ENCODE measurements around the gene ANKS6. TPM values are rescaled to one million over a fixed set of nuclear protein-coding genes. Genes with fewer than 3 reads are reported as not detected.

ANKS6 gene
- total and polyA plus RNA-seq, 2 experiments from 2014 or later, result 36.9 to 59.0 TPM

DNA sequence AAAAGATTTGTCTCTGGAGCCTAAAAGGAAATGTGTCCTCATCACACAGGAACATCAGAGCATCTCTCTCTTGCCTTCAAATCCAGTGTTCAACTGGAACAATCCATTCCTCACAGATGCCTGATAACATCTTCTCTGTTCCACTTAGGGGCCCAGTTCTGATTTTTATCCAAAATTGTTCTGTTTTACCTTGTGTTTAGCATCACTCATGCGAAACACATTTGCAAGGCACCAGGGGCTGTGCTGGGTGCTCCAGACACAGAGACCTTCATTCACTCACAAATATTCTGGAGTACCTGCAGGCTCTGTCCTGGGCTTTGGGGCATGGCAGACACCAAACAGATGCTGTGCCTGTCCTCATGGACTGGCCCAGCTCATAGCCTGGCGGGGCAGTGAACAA lies 101.4 kb downstream of the ANKS6 start:
- Mint-ChIP-seq H3K9me3 (no peaks in the 10 kb centered on the region; the same call in 2 of the 3 replicates), H3K4me3 (no peak overlapping the region)

More for the DNA sequence above, 101.4 kb downstream of the ANKS6 start:
- no peak overlapping the region for H3K27ac ChIP-seq (ENCODE audit: low read depth)
- H3F3A ChIP-seq (replicated peaks; ENCODE audit: low read depth), result no peaks in the 10 kb centered on the region
- no peaks in the 10 kb centered on the region for H3K79me2 ChIP-seq (replicated peaks; ENCODE audit: insufficient read depth)
- Mint-ChIP-seq H3K27me3 (ENCODE audit: insufficient read depth, low read depth, poor library complexity) (peaks cover 7% of the 10 kb centered on the region), H3K27ac (no peak overlapping the region), H3K36me3 (ENCODE audit: low read depth) (no peaks in the 10 kb centered on the region), H3K4me1 (no peaks in the 10 kb centered on the region)
- no peak overlapping the region for H3K4me3 ChIP-seq
- TF ChIP-seq ZNF114 (CRISPR knock-in tag; IDR thresholded peaks at IDR 0.05), result no peak
- TF ChIP-seq, protein P1, sequence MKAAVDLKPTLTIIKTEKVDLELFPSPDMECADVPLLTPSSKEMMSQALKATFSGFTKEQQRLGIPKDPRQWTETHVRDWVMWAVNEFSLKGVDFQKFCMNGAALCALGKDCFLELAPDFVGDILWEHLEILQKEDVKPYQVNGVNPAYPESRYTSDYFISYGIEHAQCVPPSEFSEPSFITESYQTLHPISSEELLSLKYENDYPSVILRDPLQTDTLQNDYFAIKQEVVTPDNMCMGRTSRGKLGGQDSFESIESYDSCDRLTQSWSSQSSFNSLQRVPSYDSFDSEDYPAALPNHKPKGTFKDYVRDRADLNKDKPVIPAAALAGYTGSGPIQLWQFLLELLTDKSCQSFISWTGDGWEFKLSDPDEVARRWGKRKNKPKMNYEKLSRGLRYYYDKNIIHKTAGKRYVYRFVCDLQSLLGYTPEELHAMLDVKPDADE (IDR thresholded peaks at IDR 0.05), result no peak
- TF ChIP-seq, protein P2, sequence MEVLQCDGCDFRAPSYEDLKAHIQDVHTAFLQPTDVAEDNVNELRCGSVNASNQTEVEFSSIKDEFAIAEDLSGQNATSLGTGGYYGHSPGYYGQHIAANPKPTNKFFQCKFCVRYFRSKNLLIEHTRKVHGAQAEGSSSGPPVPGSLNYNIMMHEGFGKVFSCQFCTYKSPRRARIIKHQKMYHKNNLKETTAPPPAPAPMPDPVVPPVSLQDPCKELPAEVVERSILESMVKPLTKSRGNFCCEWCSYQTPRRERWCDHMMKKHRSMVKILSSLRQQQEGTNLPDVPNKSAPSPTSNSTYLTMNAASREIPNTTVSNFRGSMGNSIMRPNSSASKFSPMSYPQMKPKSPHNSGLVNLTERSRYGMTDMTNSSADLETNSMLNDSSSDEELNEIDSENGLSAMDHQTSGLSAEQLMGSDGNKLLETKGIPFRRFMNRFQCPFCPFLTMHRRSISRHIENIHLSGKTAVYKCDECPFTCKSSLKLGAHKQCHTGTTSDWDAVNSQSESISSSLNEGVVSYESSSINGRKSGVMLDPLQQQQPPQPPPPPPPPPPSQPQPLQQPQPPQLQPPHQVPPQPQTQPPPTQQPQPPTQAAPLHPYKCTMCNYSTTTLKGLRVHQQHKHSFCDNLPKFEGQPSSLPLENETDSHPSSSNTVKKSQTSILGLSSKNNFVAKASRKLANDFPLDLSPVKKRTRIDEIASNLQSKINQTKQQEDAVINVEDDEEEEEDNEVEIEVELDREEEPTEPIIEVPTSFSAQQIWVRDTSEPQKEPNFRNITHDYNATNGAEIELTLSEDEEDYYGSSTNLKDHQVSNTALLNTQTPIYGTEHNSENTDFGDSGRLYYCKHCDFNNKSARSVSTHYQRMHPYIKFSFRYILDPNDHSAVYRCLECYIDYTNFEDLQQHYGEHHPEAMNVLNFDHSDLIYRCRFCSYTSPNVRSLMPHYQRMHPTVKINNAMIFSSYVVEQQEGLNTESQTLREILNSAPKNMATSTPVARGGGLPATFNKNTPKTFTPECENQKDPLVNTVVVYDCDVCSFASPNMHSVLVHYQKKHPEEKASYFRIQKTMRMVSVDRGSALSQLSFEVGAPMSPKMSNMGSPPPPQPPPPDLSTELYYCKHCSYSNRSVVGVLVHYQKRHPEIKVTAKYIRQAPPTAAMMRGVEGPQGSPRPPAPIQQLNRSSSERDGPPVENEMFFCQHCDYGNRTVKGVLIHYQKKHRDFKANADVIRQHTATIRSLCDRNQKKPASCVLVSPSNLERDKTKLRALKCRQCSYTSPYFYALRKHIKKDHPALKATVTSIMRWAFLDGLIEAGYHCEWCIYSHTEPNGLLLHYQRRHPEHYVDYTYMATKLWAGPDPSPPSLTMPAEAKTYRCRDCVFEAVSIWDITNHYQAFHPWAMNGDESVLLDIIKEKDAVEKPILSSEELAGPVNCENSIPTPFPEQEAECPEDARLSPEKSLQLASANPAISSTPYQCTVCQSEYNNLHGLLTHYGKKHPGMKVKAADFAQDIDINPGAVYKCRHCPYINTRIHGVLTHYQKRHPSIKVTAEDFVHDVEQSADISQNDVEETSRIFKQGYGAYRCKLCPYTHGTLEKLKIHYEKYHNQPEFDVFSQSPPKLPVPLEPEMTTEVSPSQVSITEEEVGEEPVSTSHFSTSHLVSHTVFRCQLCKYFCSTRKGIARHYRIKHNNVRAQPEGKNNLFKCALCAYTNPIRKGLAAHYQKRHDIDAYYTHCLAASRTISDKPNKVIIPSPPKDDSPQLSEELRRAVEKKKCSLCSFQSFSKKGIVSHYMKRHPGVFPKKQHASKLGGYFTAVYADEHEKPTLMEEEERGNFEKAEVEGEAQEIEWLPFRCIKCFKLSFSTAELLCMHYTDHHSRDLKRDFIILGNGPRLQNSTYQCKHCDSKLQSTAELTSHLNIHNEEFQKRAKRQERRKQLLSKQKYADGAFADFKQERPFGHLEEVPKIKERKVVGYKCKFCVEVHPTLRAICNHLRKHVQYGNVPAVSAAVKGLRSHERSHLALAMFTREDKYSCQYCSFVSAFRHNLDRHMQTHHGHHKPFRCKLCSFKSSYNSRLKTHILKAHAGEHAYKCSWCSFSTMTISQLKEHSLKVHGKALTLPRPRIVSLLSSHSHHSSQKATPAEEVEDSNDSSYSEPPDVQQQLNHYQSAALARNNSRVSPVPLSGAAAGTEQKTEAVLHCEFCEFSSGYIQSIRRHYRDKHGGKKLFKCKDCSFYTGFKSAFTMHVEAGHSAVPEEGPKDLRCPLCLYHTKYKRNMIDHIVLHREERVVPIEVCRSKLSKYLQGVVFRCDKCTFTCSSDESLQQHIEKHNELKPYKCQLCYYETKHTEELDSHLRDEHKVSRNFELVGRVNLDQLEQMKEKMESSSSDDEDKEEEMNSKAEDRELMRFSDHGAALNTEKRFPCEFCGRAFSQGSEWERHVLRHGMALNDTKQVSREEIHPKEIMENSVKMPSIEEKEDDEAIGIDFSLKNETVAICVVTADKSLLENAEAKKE (CRISPR knock-in tag; IDR thresholded peaks at IDR 0.05), result no peak
- no peak for TF ChIP-seq JUNB (IDR thresholded peaks at IDR 0.05; ENCODE audit: unreplicated experiment)
- TF ChIP-seq NANOG (IDR thresholded peaks at IDR 0.05; ENCODE audit: borderline replicate concordance), result no peak
- DNase-seq (ENCODE audit: low spot score), result no peak
- no peaks in the 10 kb centered on the region for H4K20me1 ChIP-seq (replicated peaks; ENCODE audit: insufficient read depth)
- H3K4me2 ChIP-seq, result no peak overlapping the region
- no peak for ATAC-seq
- H2AFZ ChIP-seq, result no peak overlapping the region
- H3K36me3 ChIP-seq (ENCODE audit: insufficient read depth), result no peaks in the 10 kb centered on the region
- H3K4me1 ChIP-seq (ENCODE audit: insufficient read depth), result no peaks in the 10 kb centered on the region
- no peaks in the 10 kb centered on the region for H3K27me3 ChIP-seq (ENCODE audit: insufficient read depth)
- H3K9me2 ChIP-seq (ENCODE audit: insufficient read depth), result no peaks in the 10 kb centered on the region
